Measurements from ENCODE around the gene ZBTB20.

Gene ZBTB20

DNA sequence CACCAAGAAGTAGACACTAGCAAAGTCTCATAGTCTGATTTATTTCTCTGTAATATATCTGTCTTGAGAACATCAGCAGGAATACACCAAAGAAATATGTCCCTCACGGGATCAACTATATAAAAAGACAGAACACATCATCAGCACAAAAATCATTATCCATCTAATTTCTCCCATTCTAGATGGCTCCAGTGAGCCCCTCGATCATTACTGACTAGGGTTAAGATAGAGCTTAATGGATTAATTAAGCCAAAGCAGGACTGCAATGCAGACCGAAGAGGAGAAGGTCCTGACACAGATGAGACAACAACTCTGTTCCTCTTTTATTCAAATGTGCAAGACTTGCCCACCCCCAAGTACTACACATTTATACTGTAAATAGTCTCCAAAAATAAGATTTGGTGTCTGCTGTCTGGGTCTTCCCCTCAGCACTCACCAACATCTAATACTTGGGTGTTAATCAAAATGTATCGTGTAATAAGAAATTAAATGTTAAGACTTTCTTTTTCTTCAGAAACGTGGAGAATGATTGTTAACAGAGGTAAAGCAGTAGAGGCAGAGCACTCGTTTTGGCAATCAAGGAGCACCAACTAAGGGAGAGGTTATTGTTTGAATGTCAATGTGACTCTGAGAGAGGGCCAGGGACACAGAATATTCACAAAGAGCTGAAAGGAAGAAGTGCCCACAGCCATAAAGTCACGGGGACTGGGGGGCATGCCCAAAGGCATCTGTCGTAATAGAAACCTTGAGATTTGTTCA, 719.6 kb downstream of the ZBTB20 start:
- no peak for DNase-seq

DNA sequence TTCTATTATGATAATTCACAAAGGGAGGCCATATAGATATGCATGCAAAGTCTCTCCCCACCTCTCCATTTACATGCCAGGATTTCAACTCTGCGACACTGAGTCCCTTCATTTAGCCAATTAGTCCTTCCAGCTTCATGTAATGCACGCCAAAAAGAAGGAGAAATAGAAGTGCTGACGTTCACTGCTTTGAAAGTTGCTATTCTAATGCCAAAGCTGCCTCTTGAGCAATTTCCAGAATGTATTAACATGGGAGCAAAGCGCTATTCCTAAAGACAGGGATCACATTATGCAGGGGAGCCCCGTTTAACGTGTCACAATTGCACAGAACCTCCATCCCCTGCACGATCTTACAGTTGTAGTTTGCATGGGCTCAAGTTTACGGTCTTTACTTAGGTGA, 722.8 kb downstream of the ZBTB20 start:
- DNase-seq = no peak

DNA sequence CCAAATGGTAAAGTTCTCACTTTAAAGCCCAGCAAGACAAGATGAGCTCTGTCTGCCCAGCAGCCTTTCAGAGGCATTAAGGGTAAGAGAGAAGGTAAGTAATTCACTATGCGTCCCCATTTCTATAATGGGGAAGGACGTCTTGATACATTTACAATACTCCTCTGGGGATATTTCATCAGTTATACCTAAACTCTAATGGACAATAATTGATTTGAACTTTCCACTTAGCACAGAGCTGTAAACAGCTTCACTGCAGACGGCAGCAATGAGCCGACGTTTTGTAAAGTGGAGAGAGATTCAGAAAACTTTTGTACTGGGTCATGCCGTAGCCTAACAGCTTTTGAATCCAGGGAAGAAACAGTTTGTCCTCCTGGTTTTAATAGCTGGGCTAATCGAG, 725.9 kb downstream of the ZBTB20 start:
- no peak for DNase-seq

DNA sequence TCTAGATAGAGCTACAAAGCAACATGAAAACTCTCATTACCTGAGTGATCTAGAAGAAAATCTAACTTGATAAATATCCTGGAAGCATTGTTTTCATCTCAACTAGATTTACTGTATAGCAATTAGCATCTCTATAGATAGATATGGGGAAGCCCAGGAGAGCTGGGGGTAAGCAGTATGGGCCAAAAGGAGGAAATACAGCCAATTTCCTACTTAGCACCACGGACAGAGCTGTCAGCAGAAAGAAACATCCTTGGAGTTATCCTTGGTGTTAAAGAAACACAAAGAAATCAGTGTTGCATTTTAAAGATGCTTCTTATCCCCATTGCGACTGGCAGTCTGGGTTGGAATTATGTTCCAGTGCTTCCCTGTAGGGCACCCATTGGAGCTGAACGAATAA, 727.0 kb downstream of the ZBTB20 start:
- DNase-seq = no peak

DNA sequence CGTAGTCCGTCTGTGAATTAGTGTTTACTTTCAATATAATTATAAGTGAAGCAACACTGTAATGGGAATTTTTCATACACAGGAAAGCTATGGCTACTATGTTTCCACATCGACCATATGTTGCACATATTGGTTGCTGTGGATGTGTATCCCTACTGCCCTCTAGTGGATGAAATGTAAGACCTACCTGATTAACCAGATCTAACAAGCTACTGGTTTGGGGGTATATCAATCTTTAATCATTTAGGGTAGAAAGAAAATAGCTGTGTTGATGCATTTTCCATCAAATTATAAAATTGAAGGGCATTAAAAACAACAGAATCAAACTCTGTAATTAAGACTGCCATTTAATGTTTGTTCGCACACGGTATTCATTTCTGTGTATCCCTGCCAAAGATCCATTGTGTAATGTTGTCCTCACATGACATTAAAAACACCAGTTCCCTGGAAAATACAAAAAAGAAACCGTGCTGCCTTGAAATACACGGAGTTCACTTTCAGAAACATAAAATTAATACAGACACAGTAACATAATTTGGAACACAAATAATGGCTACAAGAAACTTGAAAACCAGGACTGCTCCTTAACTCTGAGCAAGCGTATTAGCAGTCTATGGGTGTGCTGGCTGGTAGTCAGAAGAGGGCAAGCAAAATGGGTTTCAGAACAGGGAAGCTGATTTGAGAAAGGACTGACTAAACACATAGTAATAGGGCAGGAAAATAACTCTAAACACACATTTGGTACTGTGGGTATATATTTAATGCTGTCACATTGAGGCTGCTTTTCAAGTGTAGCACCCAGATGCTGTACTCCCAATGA, 728.2 kb downstream of the ZBTB20 start:
- no peak for DNase-seq

DNA sequence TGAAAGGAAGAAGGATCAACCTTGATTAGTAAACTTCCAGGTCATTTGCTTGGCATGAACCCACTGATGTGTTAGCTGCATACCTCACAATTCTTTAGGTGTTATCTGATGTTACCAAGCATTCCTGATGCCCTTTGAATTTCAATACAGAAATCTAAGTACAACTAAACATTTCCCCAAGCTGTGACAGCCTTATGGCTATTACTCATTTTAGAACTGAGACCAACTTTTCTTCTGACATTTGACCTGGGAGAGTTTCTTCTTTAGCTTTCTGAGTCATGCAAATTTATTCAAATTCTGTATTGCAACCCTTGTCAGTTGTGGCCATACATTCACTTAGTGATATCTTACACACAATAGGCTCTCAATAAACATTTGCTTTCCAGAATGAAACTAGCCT, 729.0 kb downstream of the ZBTB20 start:
- DNase-seq = no peak

DNA sequence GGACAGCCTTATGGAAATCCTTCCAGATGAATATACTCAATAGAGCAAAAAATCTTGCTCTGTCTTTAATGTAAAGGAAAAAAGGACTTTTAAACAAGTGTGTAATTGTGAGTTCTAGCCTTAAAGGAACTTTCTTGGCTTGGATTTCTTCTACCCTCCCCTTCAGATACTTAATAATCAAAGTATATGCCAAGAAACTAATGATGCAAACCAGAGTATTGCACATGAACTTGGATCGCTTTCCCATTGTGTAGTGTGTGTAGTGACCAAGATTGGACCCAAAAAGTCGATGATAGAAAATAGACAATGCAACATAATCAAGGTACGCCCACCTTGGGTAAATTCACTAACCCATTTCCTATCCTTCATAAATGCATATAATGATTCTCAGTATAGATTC, 729.4 kb downstream of the ZBTB20 start:
- no peak for DNase-seq

DNA sequence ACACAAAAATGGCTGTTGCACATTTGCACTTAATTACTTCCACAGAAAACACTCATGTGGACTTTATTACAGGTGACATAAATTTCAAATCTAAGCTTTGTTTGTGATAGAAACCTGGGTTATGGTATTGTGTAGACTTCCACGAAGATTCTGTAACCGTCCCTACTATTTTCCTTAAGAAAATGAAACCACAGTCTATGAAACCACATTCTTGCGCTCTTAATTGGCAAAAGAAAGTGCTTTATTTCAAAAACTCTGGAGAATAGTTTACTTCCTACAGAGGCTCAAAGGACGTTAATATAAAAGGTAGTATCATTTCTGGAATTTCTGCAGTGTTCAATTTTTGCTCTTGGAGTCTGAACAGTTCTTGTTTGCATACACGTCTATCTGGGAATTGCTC, 729.8 kb downstream of the ZBTB20 start:
- no peak for DNase-seq

DNA sequence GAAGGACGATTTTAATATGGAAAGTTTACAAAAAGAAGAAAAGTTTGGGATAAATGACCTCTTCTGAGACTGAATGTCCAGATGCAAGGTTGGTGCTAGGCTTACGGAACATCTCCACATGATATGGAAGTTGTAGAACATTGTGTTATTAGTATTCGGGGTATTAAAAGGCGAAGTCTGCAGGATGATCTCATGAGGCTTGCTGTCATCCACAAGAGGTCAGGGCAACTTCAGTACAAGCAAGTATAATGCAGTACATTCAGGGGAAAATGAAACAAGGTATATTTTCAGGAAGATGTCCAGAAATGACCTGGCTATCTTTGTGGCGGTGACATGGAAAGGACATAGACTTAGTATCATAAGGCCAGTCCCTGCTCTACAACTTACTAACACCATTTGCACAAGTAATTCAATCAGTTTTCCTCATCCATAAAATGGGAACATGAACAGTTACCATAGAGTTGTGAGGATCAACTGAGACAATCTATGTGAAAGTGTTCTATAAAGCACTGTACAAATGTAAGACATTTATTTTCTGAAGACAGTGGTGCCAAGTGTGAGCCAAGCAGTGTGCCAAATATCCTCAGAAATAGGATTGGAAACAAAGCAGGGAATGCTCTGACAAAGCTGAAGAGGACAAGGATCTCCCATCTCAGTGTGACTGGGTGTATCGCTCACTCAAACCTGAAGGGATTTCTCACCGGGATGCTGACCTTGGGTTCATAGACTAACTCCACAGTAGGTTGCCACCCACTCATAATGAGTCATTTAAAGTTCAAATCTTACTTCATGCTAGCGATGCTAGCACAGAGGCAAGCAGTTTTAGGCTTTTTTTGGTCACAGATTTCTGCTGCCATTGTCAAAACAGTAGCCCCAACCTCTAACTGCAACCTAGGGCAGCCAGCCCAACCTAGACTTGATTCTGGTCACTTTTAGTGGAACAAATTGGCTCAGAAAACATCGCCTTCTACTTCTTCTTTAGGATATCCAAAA, 735.0 kb downstream of the ZBTB20 start:
- no peak for DNase-seq

DNA sequence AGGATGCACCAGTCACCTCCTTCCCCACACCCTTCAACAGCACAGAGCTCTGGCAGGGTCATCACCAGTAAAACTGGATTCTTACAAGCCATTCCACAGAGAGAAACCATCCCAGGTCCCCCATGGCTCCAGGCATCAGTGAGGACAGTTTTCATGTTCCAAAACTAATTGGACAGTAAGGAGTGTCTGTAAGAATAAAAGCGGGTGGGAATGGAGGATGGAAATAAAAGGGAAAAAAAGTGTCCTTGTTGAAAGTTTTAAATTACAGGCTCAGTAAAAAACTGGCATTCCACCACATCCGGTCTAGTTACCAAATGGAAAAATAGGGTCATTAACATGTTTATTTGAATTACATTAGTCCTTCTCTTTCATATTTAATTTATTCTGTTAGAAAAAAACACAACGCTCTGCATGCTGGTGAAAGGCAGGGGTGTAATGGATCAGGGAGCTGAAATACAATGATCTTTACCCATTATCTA, 735.9 kb downstream of the ZBTB20 start:
- DNase-seq = no peak

DNA sequence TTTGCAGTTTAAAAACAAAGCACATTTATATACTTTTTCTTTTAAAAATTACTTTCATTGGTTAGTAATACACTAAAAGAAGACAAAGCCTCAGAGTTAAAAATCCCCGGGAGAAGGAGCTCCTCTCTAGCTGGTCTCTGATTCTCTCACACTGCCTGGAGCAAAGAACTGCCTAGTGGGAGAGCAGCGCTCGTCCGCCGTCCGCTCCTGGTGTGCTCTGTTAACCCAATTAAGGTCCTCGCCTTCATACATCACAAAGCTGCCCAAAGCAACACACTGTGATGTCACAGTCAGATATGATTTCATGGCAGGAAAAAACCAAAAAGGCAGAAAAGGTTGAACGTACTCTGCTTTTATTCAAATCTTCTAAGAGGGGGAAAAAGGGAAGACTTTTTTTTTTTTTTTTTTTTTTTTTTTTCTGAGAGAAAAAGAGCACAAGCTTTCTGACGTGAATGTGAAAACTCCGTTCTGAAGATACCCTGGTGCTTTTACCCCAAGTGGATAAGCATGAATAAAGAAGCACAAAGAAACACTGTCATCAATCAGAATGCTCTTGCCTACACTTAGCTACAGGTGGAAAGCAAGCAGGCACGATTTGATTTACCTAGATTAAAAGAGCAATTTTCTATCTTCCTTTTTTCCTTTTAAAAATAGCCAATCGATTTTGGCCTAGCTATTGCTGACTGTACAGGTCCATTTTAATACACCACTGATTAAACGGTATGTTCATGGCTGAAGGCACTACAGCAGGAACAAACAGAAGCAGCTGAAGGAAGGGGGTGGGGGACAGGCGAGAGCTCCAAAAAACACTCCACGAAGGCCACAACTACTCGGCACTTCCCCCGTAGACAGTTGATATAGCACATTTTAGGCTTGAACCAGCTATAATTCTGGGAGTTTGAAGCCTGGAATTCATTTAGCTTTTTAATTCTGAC, 738.1 kb downstream of the ZBTB20 start:
- DNase-seq = no peak

DNA sequence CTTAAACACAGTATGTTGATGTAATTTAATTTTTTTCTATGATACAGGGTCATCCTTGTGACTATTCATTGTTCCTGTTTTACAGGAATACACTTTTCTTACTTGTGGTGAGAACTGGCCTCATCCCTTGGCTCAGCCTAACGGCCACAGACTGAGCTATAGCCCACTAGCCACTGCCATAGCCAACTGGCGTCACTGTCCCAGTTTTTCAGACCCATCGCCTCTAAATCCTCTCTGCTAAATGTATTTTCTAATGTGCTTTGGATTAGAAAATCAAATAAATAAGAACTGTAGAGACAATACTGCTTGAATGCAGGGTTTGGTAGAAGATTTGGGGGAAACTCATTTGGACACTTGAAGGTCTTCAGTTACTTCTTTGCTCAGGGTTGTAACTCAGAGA, 740.2 kb downstream of the ZBTB20 start:
- no peak for DNase-seq

DNA sequence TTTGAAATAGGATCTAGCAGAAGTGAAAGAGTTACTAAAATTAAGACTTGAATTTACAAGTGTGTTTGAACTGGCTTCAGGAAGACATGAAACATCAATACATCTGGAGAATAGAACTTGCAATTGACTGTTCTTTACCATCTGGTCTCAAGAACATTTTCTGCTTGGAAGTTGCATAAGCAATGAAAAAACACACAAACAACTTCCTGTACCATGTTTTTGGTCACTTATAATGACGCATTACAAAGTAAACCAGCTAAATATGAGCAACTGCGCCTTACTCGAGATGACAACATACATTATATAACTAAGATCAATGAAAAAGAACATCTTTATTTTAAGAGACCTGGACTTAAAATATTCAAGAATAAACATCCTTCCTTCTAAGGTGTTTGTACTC, 740.8 kb downstream of the ZBTB20 start:
- DNase-seq = no peak

DNA sequence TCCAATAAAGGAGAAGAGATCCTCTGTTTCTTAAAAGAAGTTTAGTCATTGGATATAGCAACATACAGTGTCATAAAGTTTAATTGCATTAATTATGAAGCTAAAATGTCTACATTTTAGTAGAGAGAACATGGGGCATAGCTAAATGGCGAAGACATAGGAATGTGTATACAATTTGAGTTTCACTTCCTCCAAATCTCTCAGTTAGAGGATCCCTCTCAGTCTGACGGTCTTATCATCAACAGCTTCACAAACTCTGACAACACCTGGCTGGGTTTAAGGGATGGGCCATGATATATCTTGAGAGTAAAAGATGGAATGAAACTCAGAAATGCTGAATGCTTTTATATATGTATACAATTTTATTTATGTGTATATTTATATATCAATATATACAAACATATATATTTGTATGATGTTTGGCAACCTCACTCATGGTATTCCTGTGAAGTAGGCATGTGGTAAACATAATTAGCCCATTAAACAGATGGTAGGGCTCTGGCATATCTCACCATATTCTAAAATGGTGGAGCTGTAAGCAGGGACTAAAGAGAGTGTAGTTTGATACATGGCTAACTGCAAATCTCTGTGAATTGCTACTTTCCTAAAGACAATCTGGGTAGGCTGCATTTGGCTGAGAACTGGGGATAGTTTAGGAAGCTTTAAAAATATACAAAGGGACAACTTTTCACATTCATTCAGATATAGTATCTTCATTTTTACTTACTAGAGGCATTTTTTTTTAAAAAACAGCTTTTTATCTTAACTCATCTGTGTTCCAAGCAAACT, 741.7 kb downstream of the ZBTB20 start:
- no peak for DNase-seq

DNA sequence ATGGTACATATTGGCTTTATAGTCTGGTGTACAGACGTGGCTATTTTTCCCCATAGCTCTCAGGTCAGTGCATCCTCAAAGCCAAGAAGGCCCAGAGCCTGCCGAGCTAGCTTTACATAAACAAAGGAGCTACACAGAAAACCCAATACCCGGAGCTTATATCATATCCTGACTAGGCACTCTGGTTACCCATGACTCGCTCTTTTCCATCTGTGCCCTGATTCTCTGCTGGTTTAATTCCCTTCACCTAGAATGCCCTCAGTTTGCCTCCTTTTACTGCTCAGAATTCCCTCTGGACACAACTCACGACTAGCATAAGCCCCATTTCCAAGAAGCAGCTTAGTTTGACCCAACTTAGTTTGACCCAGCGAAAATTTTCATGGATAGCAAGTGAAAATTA, 742.5 kb downstream of the ZBTB20 start:
- no peak for DNase-seq

DNA sequence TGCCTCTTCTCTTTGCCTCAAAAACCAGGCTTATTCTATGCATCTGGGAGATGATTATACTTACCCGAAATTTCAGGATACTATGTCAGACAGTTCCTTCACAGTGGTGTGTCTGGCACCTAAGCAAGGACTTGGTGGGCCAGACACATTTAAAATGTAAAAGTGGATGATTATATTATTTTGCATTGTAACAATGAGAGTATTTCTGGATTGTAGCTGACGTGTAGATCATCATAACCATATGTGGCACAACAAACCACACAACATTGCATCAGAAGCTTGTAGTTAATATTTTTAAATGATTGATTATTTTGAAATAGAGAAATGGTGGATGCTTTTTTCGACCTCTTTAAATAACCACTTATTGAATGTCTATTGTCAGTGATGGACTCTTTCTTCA, 744.2 kb downstream of the ZBTB20 start:
- DNase-seq = no peak

DNA sequence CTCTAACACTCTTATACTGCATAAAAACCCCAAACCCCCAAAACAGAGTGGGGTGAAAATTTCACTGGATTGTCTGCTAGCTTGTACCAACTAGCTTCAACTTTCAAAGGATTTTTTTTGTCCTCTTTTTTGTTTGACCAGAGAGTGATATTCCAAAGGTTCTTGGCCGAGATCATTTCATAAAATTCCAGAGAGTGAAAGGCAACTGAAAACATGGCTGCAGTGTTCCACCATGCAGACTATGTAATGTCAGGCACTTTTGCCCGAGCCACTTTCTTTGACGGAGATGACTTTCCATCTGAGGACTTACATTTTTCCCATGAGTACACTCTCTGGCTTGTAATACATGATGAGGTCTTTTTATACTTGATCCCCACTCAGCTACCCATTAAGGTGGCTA, 745.7 kb downstream of the ZBTB20 start:
- DNase-seq = no peak

DNA sequence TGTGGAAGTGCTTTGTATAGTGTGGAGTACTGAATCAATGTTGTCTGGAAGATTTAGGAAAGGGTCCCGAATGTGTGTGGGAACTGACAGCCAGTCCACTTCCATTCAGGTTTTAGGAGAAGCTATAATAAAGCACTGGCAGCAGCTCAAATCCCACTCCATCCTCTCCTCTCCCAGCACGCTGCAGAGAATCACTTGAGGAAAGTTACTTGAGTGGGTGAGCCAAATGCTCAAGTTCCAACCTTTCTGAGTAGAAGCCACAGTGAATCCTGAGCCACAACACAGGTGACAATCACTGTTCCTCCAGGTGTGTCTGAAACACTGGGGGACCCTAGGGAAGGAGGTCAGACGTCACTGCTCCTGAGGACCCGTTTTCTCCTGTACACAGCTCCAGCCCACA, 746.7 kb downstream of the ZBTB20 start:
- no peak for DNase-seq

DNA sequence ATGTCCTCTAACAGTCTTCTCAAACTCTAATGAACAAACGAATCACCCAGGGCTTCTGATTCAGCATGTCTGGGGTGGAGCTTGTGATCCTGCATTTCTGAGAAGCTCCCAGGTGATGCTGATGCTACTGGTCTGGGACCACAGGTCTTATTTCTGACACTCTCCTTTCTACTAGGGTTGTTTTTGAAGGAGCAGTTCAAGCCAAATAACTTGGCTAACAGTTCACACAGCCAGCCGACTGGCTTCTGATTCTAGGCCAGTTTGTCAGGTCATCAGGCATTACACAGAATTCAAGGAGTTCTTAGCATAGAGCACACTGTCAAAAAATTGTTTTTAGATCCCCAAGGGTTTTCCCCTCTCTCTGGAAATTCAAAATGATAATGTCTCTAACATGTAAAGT, 752.5 kb downstream of the ZBTB20 start:
- DNase-seq = no peak

DNA sequence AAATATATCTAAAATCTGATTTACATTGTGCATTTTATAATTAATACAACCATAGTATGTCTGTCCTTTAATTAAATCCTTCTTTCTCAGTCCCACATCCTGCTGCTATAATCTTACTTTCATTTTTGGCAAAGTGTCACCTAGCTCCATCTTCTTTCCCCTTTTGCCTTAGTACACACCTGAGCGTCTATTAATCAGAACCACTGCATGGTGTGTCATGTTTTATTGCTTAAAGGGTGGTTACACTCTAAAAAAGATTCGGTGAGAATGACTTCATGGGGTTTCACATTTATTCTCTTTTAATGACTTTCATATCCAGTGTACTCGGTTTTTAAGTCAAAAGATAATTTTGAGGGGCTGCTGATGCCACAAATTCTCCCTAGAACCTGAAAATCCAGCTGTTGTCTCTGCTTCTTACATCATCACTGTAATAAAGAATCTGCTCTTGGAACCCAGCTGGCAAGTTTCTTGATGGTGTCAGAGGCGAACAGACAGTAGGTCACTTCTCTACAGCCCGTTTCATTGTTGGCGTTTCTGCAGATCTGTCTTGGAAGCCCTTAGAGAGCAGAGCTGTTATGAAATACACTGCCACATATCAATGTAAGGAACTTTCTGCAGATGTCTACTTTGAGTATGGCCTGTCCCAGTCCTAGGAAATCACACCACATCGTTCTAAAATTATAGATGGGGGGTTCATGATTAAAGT, 753.6 kb downstream of the ZBTB20 start:
- DNase-seq = no peak
